NOMO-1 treated with dmso at 0.1 percent for 144 hours (cell line): Measurements from ENCODE around the gene MTMR2.
A peak's percentile ranks its signal among the peaks of the same experiment; 100 is the strongest.
"Not testable (repeated sequence)": the region's sequence is repeated elsewhere in the genome, so short reads cannot be mapped to it uniquely, and the experiment has no call there.

Source experiments
- DNase-seq: peaks from one replicate; lab custom pipeline; 2025; ENCODE audit not compliant: unreplicated experiment; lab: John Stamatoyannopoulos, UW

Gene MTMR2

DNA sequence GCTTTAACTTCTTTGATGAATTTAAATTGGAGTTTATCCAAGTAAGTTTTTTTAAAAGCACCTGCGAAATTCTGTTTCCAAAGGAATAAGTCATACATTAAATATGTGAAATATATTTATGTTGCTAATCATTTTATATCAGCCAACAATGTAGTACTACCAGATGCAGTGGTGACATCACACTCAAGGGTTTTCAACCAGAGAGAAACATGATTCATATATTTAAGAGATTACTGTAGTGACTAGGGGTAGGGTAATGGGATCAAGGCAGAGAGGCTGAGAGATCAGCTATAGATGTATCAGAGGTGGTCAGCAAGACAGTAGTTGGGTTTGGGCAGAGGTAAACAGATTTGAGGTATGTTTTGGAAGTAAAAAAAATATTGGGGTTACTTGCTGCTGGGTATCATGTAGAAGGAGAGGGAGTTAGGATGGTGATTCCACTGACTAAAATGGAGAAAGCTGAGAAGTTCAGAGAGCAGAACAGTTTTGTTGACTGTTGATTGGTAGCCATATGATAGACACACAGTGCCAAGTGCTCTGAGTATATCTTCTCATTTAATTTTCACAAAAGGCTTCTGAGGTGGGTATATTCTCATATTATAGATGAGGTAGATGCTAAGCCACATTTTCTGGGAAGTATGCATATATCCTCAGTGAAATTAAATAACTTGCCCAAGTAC, 94.2 kb downstream of the MTMR2 start:
- no peak for DNase-seq

DNA sequence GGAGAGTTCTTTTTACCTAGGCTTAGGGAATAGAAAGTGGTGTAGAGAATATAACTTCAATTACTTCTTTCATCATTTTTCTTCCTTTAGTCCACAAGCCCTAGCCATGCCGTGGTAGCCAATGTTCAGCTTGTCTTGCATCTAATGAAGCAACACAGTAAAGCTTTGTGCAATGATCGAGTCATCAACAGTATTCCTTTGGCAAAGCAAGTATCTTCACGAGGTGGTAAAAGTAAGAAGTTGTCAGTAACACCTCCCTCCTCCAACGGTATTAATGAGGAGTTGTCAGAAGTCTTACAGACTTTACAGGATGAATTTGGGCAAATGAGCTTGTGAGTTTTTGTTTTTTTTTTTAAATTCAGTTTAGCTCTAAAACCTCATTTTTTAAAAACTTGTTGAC, 96.2 kb downstream of the MTMR2 start:
- no peak for DNase-seq

DNA sequence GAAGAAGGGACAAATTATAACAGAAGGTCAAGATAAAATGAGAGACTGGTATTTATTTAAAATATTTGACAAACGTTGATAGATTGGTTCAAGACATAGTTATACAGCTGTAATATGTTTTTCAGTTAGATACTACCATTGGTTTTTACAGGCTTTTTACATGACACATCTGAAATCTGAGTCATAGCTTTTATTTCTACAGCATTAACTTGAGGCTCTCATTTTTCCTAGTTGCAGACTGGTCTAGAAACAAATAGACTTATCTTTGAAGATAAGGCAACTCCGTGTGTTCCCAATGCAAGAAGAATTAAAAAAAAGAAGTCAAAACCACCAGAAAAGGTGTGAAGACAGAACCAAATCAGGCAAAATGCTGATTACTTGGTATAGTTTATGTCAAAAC, 102.3 kb downstream of the MTMR2 start:
- DNase-seq, result no peak

DNA sequence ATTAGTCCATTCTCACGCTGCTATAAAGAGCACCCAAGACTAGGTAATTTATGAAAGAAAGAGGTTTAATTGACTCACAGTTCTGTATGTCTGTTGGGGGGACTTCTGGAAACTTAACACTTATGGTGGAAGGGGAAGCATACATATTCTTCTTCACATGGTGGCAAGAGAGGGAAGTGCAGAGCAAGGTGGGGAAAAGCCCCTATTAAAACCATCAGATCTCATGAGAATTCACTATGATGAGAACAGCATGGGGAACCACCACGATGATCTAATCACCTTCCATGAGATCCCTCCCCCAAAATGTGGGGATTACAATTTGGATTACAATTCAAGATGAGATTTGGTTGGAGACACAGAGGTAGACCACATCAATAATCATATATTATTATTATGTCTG, 107.9 kb downstream of the MTMR2 start:
- DNase-seq, result no peak

DNA sequence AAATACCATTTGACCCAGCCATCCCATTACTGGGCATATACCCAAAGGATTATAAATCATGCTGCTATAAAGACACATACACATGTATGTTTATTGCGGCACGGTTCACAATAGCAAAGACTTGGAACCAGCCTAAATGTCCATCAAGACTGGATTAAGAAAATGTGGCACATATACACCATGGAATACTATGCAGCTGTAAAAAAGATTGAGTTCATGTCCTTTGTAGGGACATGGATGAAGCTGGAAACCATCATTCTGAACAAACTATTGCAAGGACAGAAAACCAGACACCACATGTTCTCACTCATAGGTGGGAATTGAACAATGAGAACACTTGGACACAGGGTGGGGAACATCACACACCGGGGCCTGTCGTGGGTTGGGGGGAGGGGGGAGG, 112.9 kb downstream of the MTMR2 start:
- not testable (repeated sequence) for DNase-seq

DNA sequence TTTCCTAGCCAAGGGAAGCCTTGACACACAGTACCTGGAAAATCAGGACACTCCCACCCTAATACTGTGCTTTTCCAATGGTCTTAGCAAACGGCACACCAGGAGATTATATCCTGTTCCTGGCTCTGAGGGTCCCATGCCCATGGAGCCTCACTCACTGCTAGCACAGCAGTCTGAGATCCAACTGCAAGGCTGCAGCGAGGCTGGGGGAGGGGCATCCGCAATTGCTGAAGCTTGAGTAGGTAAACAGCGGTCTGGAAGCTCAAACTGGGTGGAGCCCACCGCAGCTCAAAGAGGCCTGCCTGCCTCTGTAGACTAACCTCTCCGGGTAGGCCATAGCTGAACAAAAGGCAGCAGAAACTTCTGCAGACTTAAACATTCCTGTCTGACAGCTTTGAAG, 117.4 kb downstream of the MTMR2 start:
- DNase-seq, result not testable (repeated sequence)

DNA sequence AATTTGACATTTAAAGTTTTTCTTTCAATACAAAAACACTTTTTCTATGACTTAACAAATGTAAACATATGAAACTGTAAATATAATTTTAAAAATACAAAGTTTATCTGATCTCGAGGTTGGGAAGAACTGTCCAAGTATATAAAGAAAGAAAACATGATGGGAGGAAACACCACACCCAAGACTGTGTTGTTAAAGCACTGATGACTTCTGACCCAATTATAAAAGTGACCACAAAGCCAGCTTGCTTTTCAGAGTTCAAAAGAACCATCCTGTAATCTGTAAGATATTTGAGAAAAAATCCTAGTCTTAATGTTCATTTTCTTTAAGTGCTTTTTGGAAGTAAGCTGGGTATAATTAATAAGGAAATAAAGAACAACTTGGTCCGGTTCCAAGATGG, 118.0 kb downstream of the MTMR2 start:
- no peak for DNase-seq

DNA sequence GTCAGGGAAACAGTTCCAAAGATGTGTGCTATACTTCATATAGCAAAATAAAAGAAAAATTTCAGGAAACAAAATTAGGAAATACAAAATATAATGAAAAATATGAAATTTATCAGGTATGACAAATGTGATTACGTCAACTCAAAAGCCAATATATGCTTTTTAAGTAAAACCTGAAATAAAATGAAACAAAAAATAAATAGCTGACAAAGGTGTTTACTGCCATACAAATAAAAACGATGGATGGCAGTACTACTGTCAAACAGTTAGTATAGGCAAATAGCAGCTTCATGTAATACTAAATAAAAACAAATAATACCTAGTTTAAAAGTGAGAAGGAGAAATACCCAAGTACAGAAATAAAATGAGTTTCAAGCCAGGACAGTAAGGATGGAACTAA, 119.9 kb downstream of the MTMR2 start:
- DNase-seq, result no peak

DNA sequence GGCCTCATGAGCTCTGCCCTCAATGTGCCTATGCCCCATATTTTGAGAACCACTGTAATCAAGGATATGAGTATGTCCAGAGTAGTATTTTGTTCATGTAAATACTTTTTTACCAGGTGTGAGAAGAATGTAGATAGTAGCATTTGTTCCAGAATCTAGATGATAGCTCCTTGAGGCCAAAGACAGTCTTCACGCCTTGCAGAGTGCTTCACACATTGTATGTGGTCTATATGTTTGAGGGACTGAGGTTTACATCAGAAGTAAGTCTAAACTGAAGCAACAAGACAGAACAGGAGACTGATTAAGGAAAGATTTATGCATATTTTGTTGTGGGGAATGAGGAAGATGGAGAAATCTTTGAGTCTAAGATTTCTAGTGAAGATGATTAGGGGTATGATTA, 121.1 kb downstream of the MTMR2 start:
- DNase-seq, result no peak

DNA sequence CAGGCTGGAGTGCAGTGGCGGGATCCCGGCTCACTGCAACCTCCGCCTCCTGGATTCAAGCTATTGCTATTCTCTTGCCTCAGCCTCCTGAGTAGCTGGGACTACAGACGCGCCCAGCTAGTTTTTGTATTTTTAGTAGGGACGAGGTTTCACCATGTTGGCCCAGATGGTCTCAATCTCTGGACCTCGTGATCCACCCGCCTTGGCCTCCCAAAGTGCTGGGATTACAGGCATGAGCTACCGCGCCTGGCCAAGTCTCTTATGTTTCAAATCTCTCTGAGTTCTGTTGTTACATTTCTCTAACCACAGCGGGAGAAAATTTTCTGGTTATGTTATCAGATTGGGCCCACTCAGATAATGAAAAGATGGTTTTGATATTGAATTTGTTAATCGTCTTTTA, 123.5 kb downstream of the MTMR2 start:
- DNase-seq, result no peak

DNA sequence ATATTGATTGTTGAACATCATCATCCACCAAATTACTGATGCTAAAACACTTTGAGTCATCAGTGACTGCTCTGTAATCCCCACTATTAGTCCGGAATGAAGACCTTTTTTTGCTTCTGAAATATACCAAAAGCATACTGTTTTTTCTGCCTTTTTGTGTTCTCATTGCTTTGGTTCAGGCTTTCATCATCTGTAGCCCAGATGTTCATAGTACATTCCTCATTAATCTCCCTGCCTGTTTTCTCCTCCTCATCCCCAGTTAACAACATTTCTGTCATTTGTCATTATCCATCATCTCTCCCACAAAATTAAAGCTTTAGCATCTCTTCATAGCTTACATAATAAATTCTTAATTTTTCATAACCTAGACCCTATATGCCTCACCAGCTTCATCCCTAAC, 124.4 kb downstream of the MTMR2 start:
- no peak for DNase-seq

DNA sequence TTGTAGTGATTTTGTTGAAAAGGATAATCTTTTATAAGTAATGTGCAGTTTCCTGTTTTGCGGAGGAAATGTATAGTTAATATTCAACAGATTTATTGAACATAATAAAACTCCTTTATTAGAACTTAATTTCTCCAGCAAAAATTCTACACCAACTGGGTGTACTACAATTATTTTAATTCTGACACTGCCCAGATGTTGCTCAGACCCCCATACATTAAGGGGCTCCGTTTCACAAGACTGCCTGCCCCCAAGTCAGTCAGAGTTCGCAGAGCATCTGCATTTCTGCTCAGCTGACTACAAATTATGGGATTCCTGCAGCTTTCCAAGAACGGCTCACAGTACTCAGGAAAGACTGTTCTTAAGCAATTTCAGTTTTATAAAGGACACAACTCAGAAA, 127.4 kb downstream of the MTMR2 start:
- DNase-seq, result no peak

DNA sequence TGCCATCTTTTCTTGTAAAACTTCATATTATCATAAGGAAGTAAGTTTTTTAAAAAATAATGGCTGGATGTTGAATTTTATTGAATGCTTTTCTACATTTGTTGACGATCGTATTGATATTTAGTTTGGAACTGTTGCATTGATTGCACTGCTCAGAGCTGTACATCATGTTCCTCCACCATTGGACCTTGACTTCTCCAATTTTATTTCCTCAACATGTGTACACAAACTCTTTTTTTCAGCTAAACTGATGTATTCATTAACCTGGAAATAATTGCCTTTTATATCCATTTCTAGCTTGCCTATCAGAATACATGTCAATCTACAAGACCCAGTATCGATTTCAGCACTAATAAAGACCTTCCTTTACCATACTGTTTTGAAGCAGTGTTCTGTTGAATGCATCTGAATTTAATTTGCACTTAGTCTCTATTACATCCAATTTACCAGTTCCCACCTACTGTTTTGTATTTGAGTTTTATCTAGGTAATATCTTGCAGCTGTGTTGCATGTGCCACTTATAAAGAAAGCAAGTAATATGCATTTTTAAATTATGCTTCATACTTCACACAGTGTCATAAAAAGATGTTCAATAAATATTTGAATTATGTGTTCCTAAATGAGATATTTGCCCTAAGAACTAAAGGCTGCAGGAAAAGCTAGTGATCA, 128.1 kb downstream of the MTMR2 start:
- no peak for DNase-seq

DNA sequence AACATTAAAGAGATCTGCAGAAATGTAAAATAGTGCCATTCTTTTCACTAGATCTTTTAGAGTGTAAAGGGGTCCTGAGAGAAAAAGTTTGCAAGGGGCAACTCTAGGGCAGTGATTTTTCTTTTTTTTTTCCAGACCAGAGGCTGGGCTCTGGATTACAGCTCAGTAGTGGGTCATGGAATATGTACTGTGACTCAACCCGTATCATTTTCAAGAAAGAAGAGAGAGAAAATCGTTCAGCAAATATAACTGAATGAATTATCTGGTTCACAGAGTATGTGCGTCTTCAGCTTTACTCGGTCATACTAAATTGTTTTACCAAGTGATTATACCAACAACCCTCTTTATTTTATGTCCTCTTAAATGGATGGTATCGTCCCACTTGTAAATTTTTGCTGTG, 129.8 kb downstream of the MTMR2 start:
- no peak for DNase-seq

DNA sequence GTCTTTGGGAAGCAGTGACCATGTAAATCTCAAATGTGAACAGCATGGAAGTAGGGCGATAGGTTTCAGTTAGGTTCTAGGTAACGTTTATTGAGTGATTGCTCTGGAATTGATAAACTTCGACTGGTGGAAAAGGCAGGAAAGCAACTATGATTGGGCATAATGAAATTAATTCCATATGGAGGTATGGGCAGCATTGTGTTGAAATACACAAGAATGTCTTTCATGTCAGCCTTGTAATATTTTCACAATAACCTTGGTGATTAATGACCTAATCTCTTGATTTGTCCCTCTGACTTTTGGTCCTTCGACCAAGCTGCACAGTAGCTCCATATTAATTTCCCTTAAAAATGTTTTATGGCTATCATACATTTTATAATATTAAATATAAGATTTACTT, 130.8 kb downstream of the MTMR2 start:
- DNase-seq, result no peak

DNA sequence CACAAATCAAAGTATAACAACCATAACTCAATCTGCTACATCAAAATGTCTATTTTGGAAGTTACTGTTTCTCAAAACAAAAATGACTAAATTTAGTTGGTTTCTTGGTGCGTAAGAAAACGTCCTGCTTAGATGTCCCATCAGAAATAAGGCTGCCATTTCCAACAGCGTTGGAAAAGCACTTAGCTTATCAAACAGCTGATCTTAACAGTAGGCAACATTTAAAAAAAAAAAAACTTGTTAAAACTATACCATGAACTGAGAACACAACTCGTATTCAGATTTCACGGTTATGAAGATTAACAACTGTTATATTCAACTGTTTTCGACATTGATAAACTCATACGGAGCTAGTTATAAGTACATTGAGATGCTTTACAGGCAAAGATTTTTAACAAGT, 131.2 kb downstream of the MTMR2 start:
- no peak for DNase-seq

DNA sequence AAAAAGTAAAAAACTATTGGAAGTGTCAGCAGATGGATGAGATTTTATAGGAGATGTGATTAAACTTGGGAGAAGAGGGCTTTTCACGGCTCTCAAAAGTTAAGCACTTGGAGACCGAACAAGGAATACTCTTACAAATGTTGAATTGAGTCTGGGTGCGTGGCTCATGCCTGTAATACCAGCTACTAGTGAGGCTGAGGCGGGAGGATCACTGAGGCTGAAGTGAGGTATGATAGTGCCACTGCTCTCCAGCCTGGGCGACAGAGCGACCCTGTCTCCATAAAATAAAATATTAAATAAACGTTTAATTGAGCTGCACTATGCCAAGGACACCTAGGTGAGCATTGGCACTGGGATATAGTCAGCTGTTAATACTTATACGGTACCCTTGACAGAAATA, 131.7 kb downstream of the MTMR2 start:
- no peak for DNase-seq

DNA sequence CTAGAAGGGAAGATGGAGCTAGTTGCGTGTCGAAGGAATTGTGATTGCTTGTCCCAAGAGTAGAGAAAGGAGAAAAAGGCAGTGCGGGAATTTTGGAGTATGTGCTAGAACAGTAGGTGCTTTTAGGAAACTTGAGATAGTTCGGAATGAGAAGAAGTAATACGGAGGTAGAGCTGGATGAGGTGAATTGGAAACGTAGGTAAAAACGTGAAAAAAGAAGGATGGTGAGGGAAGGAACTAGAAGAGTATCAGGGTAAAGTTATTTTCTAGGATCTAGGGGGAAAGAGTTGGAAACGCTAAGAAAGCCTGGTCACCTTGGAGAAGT, 132.2 kb downstream of the MTMR2 start:
- DNase-seq, result no peak

DNA sequence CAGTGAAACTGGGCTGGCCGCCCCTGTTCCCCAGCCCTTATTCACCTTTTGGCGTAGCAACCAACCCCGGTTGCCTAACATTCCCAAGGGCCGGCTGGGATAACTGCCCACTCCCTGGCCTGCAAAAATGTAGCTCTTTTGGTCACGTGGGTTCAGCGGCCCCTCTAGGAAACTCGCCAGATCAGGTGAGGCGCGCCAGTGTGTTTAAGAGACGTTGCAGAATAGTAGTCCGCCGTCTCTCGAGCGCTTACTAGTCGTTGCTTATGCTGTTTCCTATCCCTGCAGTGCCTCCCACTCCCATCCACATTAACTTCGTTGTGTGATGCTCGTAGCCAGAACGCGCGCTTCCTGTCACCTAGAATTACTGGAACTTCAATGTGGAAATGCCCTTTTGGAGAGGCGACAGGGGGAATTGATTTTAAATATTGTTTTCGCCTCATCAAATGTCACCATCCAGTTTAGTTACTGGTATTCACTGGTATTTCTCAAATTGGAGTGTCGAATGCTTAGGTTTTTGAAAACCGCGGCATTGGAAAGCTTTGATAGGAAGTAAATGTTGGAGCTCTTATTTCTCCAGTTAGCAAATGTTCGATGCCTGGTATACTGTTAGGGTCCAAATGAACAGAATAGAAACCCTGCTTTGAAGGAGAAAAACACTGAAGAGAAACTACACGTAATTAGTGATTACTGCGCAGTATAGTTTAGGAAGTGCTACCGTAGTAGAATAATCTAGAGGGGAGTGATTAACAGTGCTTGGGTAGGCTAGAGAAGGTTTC, 132.8 kb downstream of the MTMR2 start:
- DNase-seq, result peak; percentile 22

DNA sequence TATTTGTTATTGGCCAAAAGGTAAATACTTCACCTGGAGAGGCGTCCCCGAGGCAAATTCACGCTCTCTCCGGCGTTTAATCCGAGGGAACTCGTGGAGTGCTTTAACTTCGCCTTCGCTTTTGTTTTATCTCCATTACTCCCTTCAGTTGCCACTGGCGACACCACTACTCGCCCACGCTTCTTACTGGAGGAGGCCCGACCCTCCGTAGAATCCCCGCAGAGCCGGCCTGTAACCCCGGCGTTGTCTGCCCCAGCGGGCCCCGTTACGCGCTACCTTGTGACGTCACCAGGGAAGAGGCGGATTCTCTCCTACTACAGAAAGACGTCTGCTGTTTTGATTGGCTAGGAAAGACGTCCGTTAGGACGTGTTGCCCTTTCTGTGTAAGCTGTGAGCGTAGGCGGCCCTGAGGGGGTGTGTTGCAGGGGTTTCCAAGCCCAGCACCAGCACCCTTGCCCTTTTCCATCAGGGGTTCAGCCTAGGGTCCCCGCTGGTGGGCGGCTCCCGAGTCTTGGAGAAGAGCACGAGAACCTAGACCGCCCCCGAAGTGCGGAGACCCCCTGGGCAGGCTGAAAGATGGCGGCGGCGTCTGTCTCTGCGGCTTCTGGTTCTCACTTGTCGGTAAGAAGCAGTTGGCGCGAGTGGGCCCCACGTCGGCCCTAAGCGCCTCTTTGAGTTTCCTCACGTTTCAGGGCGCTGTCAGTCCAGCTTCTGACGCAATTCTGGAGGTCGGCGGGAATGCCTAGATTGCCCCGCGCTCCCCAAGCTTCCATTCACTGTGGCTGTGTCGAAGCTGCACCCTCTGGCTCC, 133.6 kb downstream of the MTMR2 start, which contains the start of gene CEP57:
Gene CEP57, plus strand, starts transcription at position 376 of the 810 bp plus-strand sequence. Its CDS starts 201 bp downstream, at position 577.
- peak; percentile 87 for DNase-seq

DNA sequence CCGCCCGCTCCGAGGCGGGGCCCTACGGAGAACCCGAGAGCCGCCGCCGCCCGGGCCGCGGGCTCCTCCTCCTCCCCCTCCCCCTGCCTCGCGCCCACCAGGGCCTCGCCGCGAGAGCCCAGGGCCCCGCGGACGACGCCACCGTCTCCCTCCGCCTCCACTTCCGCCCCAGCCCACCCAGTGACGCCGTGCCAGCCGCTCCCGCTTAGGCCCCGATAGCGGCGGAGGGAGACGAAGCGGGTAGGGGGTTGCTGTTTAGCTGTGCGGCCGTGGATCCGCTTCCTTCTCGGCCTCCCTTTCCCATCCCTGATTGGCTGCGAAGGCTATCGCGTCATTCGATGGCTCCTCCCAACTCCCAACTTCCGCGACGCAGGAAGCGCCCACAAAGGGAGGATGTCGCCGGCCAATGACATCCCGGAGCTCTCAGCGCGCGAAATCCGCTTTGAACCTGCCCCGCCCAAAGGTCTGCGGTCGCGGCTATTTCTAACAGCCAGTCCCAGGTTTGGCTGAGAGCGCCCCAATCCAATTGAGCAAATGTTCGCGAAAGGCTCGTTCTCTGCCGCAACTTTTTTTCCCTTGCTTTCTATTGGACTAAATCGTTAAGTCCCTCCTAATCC, 134.3 kb downstream of the MTMR2 start, which contains the start of gene FAM76B:
Gene FAM76B, minus strand, starts transcription at position 277 of the 617 bp plus-strand sequence. CDS start 304 bp downstream, outside the sequence.
- peak; percentile 98 for DNase-seq
